Left renal cortex interstitium (tissue), 4 donors: ENCODE results near the gene TOX2. TPM values are rescaled to one million over a fixed set of nuclear protein-coding genes. Genes with fewer than 3 reads are reported as not detected.

Source experiments
- DNase-seq, 4 donors: peaks; one replicate each; pipeline ENCODE4 v3.0.0-alpha.2; 2013; ENCODE audit warnings: low read depth in 4 of 4, low spot score in 2 of 4, missing footprints in 1 of 4
- polyA plus RNA-seq, 4 donors: library from polyadenylated mRNA; unstranded; fragments of 120-200 nt; gene quantifications; one replicate each; pipeline ENCODE4 v1.2.1, GENCODE V29; 2013; ENCODE audit not compliant: insufficient read length in 4 of 4

TOX2 gene
- polyA plus RNA-seq, 4 donors = 3.7 to 5.5 (median 4.5) TPM

GRCh38 chr20:43955750-43956191 lies 41.1 kb downstream of the TOX2 start:
- DNase-seq = no peak

- DNase-seq = no peak
These were observed 42.7 kb downstream of the TOX2 start for GRCh38 chr20:43957392-43957791.

GRCh38 chr20:43958626-43959025 lies 44.0 kb downstream of the TOX2 start:
- no peak for DNase-seq

- DNase-seq = no peak
These were observed 44.6 kb downstream of the TOX2 start for GRCh38 chr20:43959079-43959919.

- no peak for DNase-seq
These were observed 45.2 kb downstream of the TOX2 start for GRCh38 chr20:43959920-43960227.

GRCh38 chr20:43960231-43960630 lies 45.6 kb downstream of the TOX2 start:
- DNase-seq = no peak

GRCh38 chr20:43961116-43961515 lies 46.5 kb downstream of the TOX2 start:
- DNase-seq = no peak

GRCh38 chr20:43961541-43962471 lies 47.2 kb downstream of the TOX2 start:
- peak in 1 of 4 donors; percentile 12 for DNase-seq

GRCh38 chr20:43962530-43962929 lies 47.9 kb downstream of the TOX2 start:
- DNase-seq = no peak

GRCh38 chr20:43963233-43963632 lies 48.6 kb downstream of the TOX2 start:
- no peak for DNase-seq

- no peak for DNase-seq
These were observed 49.5 kb downstream of the TOX2 start for GRCh38 chr20:43963872-43964791.

GRCh38 chr20:43968341-43969000 lies 53.8 kb downstream of the TOX2 start:
- DNase-seq = no peak

GRCh38 chr20:43969028-43969447 lies 54.4 kb downstream of the TOX2 start:
- no peak for DNase-seq

GRCh38 chr20:43969501-43970182 lies 55.0 kb downstream of the TOX2 start:
- DNase-seq = no peak

- no peak for DNase-seq
These were observed 56.6 kb downstream of the TOX2 start for GRCh38 chr20:43971267-43971666.

GRCh38 chr20:43972051-43972450 lies 57.4 kb downstream of the TOX2 start:
- DNase-seq = no peak

GRCh38 chr20:43972692-43973091 lies 58.0 kb downstream of the TOX2 start:
- DNase-seq = no peak

GRCh38 chr20:43973231-43973630 lies 58.6 kb downstream of the TOX2 start:
- no peak for DNase-seq

GRCh38 chr20:43973671-43974450 lies 59.2 kb downstream of the TOX2 start:
- DNase-seq = no peak
